Posterior cingulate gyrus (tissue), 11 donors: Measurements from ENCODE around the gene NXF3.
"Not testable (repeated sequence)": the region's sequence is repeated elsewhere in the genome, so short reads cannot be mapped to it uniquely, and the experiment has no call there.

Experiments
- DNase-seq, 10 donors: peaks; one replicate each; pipeline versions ENCODE4 v3.0.0 to v3.0.0-alpha.2; 2020 to 2021; ENCODE audit warnings: mixed read lengths in 3 of 10
- intact Hi-C: fragments of 100-400 bp; cut with DNase I; formaldehyde crosslinking; loops from one replicate; pipeline ENCODE4 v1.15.1; 2023

Gene NXF3

DNA sequence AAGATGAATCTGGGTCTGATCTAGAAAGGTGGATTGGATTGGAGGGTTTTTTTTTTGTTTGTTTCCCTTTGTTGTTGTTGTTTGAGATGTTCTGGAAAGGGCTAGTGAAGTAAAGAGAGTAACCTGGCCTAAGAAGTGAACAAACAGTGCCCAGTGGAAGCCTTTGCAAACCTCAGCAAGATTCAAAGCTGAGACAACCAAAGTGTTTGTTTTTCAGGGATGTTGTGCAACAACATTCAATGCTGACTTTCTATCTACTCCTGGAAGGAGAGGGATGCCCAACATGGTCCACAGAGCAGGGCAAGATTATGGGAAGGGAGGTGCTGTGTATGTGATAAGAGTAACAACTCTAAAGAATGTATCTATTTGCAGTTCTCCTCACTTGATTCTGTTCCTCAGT, 40.3 kb downstream of the NXF3 start:
- DNase-seq, result no peak
- intact Hi-C loops, result no loop called here

DNA sequence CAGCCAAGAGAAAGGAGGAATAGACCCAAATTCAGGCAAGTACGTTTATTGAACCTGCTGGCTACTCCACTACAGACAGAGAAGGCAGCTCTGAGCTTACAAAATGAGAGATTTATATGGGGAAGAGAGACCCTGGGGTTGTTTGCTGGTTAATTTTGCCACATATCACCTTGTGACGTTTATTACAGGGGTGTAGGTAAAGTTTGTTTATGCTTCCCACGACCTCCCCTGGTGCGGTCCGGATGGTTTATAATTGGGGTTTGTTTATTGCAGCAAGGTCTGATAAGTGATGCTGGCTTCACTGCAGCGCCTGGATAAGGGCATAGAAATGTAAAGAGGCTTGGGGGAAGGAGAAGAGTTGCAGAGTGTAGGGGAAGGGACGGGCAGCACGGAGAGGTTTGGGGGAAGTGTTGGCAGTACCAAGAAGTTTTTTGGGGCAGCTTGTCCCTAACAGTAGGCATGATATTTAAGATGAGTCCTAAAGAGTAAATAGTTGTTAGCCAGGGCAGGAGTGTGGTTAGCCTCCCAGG, 41.6 kb downstream of the NXF3 start:
- no peak for DNase-seq
- intact Hi-C loops, result no loop called here

GRCh38 chrX:103033371-103033770, 59.6 kb downstream of the NXF3 start:
- DNase-seq, intact Hi-C loops: not testable (repeated sequence)
